HG03103 (cell line): ENCODE measurements around the gene CNOT2.

Source experiments
- ATAC-seq: cut with Tn5 transposase; IDR thresholded peaks from one replicate; pipeline ENCODE4 v1.9.1; 2021; ENCODE audit warnings: low read depth; ENCODE audit not compliant: unreplicated experiment

Gene CNOT2

DNA sequence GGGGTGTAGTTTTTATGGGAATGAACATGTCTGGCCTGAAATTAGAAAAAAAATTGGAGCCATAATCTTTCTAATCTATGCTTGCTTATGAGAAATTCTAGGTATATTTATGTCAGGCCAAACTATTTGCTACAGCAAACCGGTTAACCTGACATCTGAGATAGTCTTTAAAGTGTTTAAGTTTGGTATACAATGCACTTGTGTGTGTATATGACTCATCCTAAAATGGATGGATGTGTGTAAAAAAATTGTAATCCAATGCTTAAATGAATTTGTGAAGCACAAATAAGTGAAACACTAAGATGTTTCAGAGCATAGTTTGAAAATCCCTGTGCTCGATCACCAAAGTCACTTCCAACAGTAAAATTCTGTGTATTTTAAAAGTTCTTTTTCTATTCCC lies 6.7 kb downstream of the CNOT2 start:
- ATAC-seq, result no peak

GRCh38 chr12:70251226-70251625 lies 8.0 kb downstream of the CNOT2 start:
- ATAC-seq, result no peak

- no peak for ATAC-seq
Measured at GRCh38 chr12:70251661-70252060, 8.4 kb downstream of the CNOT2 start.

DNA sequence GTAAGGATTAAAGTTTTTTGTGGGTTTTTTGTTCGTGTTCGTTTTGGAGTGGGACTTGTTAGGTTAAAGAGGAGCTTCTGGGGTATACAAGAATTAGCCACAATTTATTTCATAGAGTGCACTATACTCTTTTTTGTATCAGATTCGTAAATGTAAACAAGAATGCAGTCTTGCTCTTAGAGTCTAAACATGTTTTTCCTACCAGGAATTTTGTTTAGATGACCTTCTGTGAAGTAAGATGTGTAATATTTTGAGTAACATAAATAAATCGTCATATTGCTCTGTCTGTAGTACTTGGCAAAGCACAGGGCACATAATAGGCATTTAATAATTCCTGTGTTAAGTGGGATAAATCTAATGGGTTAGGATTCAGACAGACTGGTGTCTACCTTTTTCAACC lies 9.6 kb downstream of the CNOT2 start:
- ATAC-seq, result no peak

DNA sequence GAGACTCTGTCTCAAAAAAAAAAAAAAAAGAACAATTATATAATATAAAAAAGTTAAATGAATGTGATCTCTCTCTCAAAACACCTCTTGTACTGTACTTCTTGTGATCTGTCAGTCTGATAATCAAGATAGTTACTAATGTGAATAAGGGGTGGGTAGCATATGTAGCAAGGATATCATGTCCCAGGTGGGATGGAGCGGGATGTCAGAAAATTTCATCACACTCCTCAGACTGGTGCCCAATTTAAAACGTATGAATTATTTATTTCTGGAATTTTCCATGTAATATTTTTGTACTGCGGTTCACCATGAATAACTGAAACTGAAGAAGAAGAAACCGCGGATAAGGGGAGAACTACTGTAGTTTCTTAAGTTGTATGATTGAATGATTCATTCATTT lies 11.0 kb downstream of the CNOT2 start:
- ATAC-seq, result no peak

GRCh38 chr12:70254846-70255245 lies 11.6 kb downstream of the CNOT2 start:
- ATAC-seq, result no peak

DNA sequence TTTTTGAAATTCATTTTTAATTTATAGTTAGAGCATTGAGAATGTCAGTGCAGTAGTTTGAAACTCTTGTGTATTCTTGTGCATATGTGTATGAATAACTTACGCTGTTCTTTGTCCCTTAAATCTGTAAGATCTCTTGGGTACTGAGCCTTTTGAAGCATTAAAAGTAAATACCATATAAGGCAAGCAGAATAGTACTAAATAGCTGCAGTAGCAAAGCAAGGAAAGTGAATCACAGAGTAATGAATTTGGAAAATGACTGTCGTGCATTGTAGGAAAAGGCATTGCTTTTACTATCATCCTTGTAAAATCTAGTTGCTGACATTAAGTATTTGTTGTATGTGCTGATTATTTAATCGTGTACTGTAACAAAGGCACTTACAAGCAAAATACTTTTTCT lies 12.1 kb downstream of the CNOT2 start:
- no peak for ATAC-seq

DNA sequence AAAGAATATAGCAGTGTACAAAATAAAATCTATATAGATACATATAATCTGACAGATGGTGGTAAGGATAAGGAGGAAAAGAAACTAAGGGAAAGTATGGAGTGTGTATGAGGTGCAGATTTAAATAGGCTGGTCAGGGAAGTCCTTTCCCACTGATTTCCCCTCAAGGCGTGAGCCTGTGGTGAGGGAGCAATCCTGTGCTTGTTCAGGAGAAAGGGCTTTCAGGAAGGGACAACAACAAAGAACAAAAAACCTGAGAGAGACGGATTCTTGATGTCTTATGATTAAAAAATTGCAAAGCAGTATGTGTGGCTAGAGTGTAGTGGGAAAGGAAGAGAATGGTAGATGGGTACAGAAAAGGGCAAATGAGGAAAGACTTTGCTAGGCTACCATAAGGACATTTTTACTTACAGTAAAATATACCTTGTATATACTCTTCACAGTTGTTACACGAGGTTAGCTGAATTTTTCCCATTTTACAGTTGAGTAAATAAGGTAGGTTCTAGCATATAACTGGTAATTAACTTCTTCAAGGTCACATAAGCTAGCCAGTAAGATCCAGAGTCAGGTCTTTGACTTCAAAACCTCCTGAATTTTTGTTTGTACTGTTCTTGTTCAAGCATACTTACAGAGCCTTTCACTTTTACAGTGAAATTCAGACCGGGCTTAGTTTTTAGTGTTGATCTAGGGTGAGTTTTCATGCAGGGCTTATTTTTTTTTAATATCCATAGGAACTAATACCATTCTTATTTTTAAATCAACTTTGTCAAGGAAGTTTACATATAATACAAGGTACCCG lies 15.6 kb downstream of the CNOT2 start:
- no peak for ATAC-seq

DNA sequence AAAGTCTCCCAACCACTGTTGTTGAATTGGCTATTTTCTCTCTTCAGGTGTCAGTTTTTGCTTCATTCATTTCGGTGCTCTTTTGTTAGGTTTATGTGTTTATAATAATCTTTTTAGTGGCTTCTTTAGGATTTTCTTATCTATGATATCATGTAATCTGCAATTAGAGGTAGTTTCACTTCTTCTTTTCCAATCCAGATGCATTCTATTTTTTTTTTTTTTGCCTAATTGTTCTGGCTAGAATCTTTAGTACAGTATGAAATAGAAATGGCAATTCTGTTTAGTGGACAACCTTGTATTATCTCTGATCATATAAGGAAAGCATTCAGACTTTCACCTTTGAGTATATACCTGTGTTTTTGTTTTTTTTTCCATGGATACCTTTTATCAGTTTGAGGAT lies 17.4 kb downstream of the CNOT2 start:
- ATAC-seq, result no peak

DNA sequence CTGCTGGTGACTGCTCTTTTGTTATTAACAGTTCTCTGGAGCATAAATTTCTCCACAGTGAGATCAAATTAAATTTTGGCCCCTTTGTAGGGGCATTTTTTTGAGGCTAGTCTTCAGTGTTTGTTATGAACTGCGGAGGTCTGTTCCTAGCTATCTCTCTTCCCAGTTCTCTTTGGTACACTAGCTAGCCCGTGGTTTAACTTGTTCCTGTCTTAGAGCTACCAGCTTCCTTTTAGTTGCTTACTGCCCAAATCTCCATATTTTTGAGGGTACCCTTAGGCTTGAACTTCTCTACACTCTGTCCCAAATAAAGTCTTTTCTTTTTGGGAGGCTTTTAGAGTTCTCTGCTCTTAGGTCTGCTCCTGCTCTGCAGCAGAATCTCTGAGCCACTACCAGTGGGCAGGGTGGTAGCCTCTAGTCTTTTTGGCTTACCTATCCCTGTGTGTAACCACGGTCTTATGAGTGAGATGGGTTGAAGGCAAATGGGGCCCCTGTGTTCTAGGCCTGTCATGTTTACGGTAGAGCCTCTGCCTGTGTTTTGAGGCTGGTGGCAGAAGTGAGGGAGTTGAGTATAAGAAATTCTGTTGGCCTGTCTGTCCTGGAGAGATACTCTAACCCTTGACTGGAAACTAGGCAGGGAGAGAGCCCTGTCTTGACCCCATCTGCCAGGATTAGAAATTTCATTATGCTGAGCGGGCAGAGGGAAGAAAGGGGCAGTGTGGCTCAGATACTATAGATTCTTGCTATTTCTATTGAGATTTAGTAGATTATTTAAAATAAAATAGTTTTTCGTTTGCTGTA lies 21.0 kb downstream of the CNOT2 start:
- no peak for ATAC-seq

DNA sequence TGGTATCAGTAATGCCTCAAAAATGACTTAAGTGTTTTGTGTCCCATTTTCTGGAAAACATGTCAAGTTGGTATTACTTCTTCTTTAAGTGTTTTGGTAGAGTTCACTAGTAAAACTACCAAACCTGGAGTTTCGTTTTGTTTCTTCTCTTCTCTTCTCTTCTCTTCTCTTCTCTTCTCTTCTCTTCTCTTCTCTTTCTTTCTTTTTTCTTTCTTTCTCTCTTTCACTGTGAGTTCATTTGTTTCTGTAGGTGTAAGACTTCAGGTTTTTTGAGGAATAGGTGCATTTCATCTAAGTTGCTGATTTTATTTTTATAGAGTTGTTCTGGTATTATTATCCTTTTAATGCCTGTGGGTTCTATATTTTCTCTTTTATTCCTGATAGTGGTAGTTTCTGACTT lies 21.9 kb downstream of the CNOT2 start:
- no peak for ATAC-seq

DNA sequence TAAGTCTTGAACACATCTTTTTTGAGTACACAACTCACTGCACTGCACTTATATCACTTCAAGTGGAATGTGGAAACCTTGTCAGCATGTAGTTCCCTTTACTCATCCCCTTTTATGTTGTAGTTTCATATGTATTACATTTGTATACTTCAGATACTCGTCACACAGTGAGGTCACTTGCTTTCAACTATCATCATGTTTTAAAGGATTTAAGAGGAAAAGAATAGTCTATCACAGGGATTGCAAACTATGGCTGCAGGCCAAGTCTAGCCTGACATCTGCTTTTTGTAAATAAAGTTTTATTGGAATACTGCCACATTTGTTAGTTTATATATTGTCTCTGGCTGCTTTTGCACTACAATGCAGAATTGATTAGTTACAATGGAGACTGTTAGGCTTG lies 24.3 kb downstream of the CNOT2 start:
- no peak for ATAC-seq

DNA sequence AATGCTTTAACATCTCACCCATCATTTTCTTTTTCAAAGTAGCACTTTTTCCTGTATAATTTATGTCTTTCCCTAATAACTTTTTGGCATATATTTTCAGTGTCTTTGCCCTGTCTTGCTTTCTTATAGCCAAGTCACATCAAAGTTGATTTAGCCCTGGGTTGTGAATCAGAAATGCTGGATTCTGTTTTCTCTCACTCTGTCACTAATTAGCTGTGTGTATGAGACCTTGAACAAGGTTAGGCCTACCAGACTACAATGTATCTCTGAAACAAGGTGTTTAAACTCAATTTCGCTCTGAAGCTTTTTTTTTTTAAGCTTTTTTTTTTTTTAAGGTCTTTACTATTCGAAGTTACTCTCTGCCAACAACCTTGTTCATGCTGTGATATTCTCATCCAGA lies 25.7 kb downstream of the CNOT2 start:
- ATAC-seq, result no peak

DNA sequence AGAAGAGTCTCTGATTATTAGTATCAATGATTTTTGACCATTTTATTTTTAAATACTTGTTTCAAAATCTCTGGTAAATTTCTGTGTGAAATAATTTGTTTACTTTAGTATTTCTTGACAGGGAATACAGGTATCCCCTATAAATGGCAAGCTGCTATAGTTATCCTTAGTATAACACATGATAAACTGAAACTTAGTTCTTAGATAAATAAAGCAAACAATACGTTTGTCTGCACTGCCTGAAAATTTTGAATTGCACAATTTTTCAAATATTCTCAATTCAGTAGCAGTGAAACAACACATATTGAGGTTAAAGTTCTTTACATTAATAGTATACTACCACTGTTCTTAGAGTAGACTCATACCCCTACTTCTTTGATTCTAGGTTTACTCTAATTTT lies 26.9 kb downstream of the CNOT2 start:
- no peak for ATAC-seq

- ATAC-seq, result no peak
Measured at GRCh38 chr12:70271025-70271424, 27.8 kb downstream of the CNOT2 start.

DNA sequence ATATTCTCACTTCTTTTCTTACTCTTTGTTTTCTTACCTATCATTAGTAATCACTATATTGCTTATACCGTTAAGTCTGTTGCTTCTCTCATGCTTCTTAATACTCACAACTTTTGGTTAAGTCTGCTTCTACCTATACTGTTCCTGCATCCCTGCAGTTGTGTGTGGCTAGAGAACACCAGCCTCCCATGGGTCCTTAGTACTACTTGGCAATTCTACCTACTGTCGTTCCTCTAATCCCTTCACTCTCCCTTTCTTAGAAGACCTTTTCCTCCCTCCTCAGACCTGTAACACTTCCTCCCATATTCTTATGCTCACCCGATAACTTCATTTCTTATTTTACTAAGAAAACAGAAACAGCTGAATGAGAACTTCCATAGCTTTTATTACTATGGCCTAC lies 29.3 kb downstream of the CNOT2 start:
- no peak for ATAC-seq

DNA sequence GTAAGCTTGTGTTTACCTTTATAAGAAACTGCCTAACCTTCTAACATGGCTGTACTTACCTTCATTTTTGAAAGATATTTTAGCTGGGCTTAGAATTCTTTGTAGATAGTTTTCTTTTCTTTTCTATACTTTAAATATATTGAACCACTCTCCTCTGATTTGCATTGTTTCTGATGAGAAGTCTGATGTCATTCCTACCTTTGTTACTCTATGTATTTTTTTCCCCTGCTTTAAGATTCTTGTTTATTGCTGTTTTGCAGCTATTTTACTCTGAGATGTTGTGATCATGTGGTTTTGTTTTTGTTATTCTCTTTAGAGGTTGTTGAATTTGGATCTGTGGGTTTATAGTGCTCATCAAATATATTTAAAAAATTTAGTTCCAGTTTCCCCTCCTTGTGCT lies 31.8 kb downstream of the CNOT2 start:
- no peak for ATAC-seq

GRCh38 chr12:70277973-70278372 lies 34.7 kb downstream of the CNOT2 start:
- ATAC-seq, result no peak

GRCh38 chr12:70278945-70279344 lies 35.7 kb downstream of the CNOT2 start:
- no peak for ATAC-seq

DNA sequence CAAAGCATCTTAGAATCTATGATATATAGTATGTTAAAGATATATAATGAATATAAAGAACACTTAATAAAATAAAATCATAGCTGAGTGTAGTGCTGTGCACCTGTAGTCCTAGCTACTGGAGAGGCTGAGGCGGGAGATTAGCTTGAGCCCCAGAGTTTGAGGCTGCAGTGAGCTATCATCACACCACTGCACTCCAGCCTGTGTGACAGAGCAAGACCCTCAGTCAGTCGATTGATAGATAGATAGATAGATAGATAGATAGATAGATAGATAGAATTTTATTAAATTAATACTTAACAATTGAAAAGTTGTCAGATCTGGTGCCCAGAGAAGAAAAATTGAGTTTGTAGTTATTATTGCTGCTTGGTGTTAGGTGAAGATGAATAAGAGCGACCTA lies 40.0 kb downstream of the CNOT2 start:
- ATAC-seq, result no peak

DNA sequence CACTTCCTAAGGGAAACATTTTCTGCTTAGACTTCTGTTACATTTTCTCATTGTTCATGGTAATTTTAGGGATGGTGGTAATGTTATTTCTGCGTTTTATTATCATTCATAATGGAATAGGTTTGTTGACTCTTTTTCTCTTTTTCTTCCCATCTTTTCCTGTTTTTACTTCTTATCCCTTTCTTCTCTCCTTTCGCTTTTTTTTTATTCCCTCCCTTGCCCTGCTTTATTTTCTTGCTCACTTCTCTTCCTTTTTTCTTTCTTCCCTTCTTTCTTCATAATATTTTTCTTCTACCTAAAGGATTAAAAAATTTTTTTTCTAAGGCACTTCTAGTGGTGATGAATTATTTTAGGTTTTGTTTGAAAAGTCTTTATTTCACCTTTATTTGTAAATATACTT lies 45.6 kb downstream of the CNOT2 start:
- no peak for ATAC-seq

- no peak for ATAC-seq
Measured at GRCh38 chr12:70290116-70290515, 46.9 kb downstream of the CNOT2 start.
